Measurements from ENCODE around the gene TMEM240.
"Not testable (repeated sequence)": the region's sequence is repeated elsewhere in the genome, so short reads cannot be mapped to it uniquely, and the experiment has no call there.

TMEM240 gene

DNA sequence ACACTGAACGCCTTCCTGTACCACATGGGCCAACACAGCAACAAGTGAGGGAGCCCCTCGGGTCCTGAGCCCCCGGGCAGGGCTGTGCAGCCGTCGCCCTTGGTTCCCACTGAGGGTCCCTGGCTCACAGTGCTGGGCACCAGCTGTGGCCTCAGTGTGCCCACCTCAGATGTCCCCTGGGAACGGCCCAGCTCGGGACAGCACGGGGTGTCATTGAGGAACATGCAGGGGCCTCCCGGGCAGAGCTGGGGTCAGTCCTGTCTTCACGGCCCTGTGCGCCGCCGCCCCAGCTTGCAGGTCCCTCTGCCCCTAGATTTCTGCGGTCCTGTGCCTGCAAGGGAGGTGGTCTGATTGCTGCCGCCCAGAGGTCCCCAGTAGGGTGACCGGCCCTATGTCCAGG lies 51.2 kb downstream of the TMEM240 start:
- Histone ChIP-seq H3K27me3 (replicated peaks) (no peaks in the 10 kb centered on the region), H3K4me3 (ENCODE audit: low read depth, low read length) (no peak overlapping the region), H3K36me3 (replicated peaks) (peaks cover 59% of the 10 kb centered on the region), H3K27ac (no peak overlapping the region)
- DNase-seq, result no peak
- TF ChIP-seq, protein P1, sequence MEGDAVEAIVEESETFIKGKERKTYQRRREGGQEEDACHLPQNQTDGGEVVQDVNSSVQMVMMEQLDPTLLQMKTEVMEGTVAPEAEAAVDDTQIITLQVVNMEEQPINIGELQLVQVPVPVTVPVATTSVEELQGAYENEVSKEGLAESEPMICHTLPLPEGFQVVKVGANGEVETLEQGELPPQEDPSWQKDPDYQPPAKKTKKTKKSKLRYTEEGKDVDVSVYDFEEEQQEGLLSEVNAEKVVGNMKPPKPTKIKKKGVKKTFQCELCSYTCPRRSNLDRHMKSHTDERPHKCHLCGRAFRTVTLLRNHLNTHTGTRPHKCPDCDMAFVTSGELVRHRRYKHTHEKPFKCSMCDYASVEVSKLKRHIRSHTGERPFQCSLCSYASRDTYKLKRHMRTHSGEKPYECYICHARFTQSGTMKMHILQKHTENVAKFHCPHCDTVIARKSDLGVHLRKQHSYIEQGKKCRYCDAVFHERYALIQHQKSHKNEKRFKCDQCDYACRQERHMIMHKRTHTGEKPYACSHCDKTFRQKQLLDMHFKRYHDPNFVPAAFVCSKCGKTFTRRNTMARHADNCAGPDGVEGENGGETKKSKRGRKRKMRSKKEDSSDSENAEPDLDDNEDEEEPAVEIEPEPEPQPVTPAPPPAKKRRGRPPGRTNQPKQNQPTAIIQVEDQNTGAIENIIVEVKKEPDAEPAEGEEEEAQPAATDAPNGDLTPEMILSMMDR (IDR thresholded peaks at IDR 0.05; ENCODE audit: low read depth, low read length, missing control alignments), result no peak
- in situ Hi-C loops (cut with HindIII; ENCODE audit: low pct_ligation_motif_present, low sequenced_read_pairs), result no loop called here

DNA sequence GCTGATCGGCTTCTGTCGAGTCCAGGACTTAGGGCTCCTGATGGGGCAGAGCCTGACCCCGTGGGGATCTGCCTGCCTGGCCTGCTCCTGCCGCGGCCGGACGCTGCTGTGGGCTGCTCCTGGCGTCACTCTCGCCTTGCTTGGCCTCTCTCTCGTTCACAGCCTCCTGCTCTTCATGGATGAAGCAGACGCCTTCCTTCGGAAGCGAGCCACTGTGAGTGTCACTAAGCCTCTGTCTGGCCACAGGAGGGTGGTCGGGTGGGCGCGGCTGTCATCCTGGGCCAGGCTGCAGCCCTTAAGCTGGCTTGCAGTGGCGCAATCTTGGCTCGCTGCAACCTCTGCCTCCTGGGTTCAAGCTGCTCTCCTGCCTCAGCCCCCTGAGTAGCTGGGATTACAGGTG lies 52.7 kb downstream of the TMEM240 start:
- in situ Hi-C loops (cut with HindIII; ENCODE audit: low pct_ligation_motif_present, low sequenced_read_pairs), result no loop called here
- Histone ChIP-seq H3K4me3 (ENCODE audit: low read depth, low read length) (no peak overlapping the region), H3K27ac (no peak overlapping the region), H3K27me3 (replicated peaks) (no peaks in the 10 kb centered on the region), H3K36me3 (replicated peaks) (peaks cover 63% of the 10 kb centered on the region)
- TF ChIP-seq, protein P1 (IDR thresholded peaks at IDR 0.05; ENCODE audit: low read depth, low read length, missing control alignments), result no peak
- no peak for DNase-seq

DNA sequence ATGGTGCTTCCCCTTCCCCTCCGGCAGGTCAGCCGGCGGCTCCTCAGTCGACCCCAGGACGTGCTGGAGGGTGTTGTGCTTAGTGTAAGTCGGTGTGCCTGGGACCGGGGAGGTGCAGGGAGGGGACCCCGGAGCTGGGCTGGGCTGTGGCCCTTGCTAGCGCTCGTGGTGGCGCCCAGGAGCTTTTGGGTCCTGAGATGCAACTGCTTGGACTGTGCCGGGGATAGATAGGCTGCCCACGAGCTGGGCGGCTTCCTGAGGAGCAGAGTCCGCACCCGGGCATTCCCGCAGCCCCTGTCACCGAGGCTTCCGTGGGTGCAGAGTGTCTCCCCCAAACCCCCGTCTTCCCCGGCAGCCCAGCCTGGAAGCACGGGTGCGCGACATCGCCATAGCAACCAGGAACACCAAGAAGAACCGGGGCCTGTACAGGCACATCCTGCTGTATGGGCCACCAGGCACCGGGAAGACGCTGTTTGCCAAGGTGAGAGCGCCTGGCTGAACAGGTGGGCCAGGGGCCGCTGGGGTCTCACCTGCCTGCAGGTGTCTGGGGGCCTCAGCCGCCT lies 54.6 kb downstream of the TMEM240 start:
- in situ Hi-C loops (cut with HindIII; ENCODE audit: low pct_ligation_motif_present, low sequenced_read_pairs); DNase-seq; H3K27ac ChIP-seq; H3K4me3 ChIP-seq (ENCODE audit: low read depth, low read length); H3K27me3 ChIP-seq (replicated peaks): not testable (repeated sequence)
- peaks cover 50% of the 10 kb centered on the region for H3K36me3 ChIP-seq (replicated peaks)

DNA sequence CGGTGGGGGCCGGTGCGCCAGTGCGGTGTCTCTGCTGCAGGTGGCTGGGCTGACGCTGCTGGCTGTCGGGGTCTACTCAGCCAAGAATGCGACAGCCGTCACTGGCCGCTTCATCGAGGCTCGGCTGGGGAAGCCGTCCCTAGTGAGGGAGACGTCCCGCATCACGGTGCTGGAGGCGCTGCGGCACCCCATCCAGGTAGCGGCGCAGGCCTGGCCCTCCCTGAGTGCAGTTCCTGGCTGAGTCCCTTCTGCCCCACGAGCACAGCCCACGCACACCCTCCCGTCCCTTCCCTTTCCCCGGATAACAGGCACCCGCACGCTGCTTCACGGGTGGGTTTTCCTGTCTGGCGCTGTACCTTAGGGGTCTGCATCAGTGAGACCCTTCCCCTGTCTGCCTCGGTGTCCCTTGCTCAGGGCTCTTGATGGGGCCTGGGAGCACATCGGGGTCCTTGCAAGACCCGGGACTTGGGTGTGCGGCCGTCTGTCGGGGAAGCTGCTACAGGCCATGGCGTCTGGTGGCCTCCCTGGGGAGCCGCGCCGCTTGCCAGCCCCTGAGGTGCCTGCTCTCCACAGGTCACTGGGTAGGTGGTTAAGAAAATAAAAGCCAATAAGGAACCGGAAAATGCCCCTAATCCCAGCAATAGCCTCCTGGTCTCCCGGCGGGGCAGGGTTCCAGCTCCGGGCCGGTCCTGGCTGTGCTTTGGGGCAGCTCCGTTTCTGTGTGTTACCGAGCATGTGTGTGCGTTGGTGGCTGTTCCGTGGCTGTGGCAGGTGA lies 55.3 kb downstream of the TMEM240 start:
- H3K4me3 ChIP-seq (ENCODE audit: low read depth, low read length); H3K27ac ChIP-seq; H3K27me3 ChIP-seq (replicated peaks); DNase-seq; in situ Hi-C loops (cut with HindIII; ENCODE audit: low pct_ligation_motif_present, low sequenced_read_pairs): not testable (repeated sequence)
- peaks cover 48% of the 10 kb centered on the region for H3K36me3 ChIP-seq (replicated peaks)
